HFFc6 (cell line): ENCODE results near the gene ABCC2. TPM values are rescaled to one million over a fixed set of nuclear protein-coding genes. Genes with fewer than 3 reads are reported as not detected.

ENCODE experiments used
- DNase-seq: peaks from one replicate; pipeline ENCODE4 v3.0.0-alpha.2; 2018
- H3K27ac Mint-ChIP-seq: 2 replicates; pipeline ENCODE4 v1.8.0; 2020; ENCODE audit warnings: mild to moderate bottlenecking, mixed read lengths
- H3K27me3 Mint-ChIP-seq: 2 replicates; pipeline ENCODE4 v1.8.0; 2021; ENCODE audit warnings: mild to moderate bottlenecking, moderate library complexity, mixed read lengths; ENCODE audit not compliant: insufficient read depth
- H3K36me3 Mint-ChIP-seq: 2 replicates; pipeline ENCODE4 v1.8.0; 2021; ENCODE audit warnings: low read depth, mixed read lengths
- H3K4me1 Mint-ChIP-seq: 2 replicates; pipeline ENCODE4 v1.8.0; 2020; ENCODE audit warnings: low read depth, mixed read lengths
- H3K4me3 Mint-ChIP-seq: 2 replicates; pipeline ENCODE4 v1.8.0; 2020; ENCODE audit warnings: mild to moderate bottlenecking, moderate library complexity, mixed read lengths
- H3K9me3 Mint-ChIP-seq: 2 replicates; pipeline ENCODE4 v1.8.0; 2020; ENCODE audit warnings: mild to moderate bottlenecking, mixed read lengths
- total RNA-seq, 6 experiments: library from RNA; stranded (reverse); fragmentation: NEBNext Ultra II Directional; extraction: Animal tissue kit (Norgen Biotek cat#: 25700); gene quantifications; 2 replicates in 1 of 6; 3 replicates in 5 of 6; pipeline ENCODE4 v1.2.3, GENCODE V29; 2021
- TF ChIP-seq, protein P1 (sequence below): fragments of 200-600 bp; sonication (generic); IDR thresholded peaks from 2 replicates; pipeline ENCODE4 v1.5.0; 2021; ENCODE audit warnings: antibody characterized with exemption, mild to moderate bottlenecking

ABCC2 gene
- total RNA-seq, 6 experiments from 2014 or later: 0.43 to 1.7 (median 1.1) TPM

DNA sequence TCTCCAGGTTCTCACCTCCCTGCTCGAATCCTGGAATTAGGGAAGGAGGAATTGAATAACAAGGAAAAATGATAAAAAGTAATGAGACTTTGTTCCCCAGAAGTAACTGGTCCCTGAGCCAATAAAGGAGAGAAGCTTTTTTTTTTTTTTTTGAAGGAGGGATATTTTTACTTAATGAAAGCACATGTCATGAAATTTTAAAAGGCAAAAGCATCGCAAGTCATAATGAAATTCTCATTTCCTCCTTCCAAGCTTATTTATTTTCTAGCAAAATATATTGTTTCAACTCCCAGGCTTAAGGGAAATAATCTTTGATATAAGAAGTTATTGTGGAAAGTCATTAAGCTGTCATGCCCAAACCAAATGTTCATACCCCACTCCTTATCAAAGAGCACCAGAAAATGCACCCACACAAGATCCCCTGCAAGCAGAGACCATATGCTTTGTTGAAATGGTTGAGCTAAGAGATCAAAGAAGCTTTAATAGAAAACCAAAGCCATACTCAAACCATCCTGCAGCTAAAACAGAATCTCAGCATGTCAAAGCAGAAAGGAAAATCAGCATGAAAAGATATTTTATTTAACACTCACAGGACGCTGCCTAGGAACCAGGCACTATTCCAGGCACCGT is 16.7 kb upstream of the ABCC2 start:
- Mint-ChIP-seq H3K36me3 (peaks cover 33% of the 10 kb centered on the region), H3K9me3 (peaks cover 4% of the 10 kb centered on the region; the same call in 1 of the 2 replicates), H3K4me1 (peaks cover 45% of the 10 kb centered on the region), H3K27ac (no peak overlapping the region), H3K27me3 (peaks cover 2% of the 10 kb centered on the region; the same call in 1 of the 2 replicates), H3K4me3 (no peak overlapping the region)
- TF ChIP-seq, protein P1, sequence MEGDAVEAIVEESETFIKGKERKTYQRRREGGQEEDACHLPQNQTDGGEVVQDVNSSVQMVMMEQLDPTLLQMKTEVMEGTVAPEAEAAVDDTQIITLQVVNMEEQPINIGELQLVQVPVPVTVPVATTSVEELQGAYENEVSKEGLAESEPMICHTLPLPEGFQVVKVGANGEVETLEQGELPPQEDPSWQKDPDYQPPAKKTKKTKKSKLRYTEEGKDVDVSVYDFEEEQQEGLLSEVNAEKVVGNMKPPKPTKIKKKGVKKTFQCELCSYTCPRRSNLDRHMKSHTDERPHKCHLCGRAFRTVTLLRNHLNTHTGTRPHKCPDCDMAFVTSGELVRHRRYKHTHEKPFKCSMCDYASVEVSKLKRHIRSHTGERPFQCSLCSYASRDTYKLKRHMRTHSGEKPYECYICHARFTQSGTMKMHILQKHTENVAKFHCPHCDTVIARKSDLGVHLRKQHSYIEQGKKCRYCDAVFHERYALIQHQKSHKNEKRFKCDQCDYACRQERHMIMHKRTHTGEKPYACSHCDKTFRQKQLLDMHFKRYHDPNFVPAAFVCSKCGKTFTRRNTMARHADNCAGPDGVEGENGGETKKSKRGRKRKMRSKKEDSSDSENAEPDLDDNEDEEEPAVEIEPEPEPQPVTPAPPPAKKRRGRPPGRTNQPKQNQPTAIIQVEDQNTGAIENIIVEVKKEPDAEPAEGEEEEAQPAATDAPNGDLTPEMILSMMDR: no peak
- no peak for DNase-seq

DNA sequence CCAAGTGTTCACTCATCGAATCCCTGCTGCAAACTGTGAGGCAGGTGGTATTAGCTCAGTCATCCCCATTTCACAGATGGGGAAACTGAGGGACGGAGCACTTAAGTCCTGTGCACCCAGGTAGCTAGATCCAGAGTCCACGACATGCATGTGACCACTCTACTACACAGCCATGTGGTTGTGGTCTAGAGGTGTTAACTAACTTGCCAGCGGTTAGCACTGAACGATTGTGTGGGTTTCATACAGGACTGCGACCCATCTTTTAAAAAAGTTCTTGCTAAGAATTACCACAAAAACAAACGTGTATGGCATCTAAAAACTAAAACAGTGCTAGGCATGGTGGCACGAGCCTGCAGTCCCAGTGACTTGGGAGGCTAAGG is 16.1 kb upstream of the ABCC2 start:
- peaks cover 40% of the 10 kb centered on the region for H3K4me1 Mint-ChIP-seq
- H3K9me3 Mint-ChIP-seq: peaks cover 4% of the 10 kb centered on the region; the same call in 1 of the 2 replicates
- H3K36me3 Mint-ChIP-seq: peaks cover 28% of the 10 kb centered on the region
- H3K27ac Mint-ChIP-seq: no peak overlapping the region
- TF ChIP-seq, protein P1: no peak
- no peak overlapping the region for H3K4me3 Mint-ChIP-seq
- no peak for DNase-seq
- H3K27me3 Mint-ChIP-seq: peaks cover 2% of the 10 kb centered on the region; the same call in 1 of the 2 replicates

DNA sequence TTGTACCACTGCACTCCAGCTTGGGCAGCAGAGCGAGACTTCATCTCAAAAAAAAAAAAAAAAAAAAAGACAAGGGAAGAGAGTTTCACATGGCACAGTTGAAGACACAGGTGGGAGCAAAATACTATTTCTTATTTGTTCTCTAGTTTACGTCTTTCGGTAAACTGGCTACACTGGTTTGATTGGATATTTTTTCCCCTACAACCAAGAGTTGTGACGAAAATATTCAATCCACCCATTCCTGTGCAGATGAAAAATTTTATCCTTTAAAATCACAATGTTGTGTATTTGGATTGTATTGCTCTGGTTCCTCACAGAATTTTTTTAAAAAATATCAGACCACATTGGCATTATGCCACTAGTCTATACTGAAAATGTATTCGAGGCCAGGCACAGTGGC is 14.5 kb upstream of the ABCC2 start:
- Mint-ChIP-seq H3K9me3 (no peaks in the 10 kb centered on the region), H3K36me3 (peaks cover 17% of the 10 kb centered on the region), H3K4me1 (peaks cover 33% of the 10 kb centered on the region), H3K4me3 (no peak overlapping the region), H3K27me3 (peaks cover 2% of the 10 kb centered on the region; the same call in 1 of the 2 replicates), H3K27ac (peak overlapping the region; percentile 85; the same call in 1 of the 2 replicates)
- TF ChIP-seq, protein P1: no peak
- no peak for DNase-seq

DNA sequence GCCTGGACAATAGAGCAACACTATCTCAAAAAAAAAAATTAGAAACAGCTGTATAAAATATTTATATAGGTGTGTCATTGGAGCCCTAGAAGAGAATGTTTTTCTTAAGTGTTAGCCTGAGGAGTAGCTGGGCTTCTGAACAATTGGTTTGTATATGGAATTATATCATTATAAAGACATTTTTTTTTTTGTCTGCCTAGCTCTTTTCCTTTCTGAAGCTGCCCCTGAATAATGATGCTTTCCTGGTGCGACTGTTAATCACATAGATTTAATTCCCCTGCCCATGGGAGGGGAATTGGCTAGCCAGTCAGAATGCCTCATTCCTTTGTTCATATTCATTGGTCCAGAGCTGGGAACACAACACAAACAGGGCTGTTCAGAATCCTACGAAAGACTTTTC is 13.9 kb upstream of the ABCC2 start:
- Mint-ChIP-seq H3K27me3 (peaks cover 2% of the 10 kb centered on the region; the same call in 1 of the 2 replicates), H3K9me3 (no peaks in the 10 kb centered on the region), H3K27ac (peak overlapping the region; percentile 85), H3K4me3 (peak overlapping the region; percentile 41; the same call in 1 of the 2 replicates), H3K36me3 (peaks cover 13% of the 10 kb centered on the region), H3K4me1 (peaks cover 30% of the 10 kb centered on the region)
- DNase-seq: no peak
- TF ChIP-seq, protein P1: no peak

DNA sequence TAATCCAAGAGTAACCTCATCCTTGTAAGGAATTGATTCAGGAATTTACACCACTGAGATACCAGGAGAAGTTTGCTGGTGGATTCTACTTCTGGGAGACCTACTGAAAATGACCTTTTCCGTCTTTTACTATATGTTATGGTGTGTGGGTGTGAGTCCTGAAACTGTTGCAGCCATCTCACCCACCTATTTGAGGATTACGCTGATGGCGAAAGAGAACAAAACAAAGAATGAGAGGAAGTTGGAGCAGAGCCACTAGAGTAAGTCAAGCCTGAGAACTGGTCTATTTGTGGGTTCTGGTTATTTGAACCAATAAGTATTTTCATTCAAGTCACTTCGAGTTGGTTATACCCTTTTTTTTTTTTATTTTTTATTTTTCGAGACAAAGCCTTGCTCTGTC is 12.7 kb upstream of the ABCC2 start:
- Mint-ChIP-seq H3K4me1 (peaks cover 21% of the 10 kb centered on the region), H3K9me3 (no peaks in the 10 kb centered on the region), H3K27me3 (peaks cover 2% of the 10 kb centered on the region; the same call in 1 of the 2 replicates), H3K27ac (peak overlapping the region; percentile 85; the same call in 1 of the 2 replicates), H3K36me3 (peaks cover 1% of the 10 kb centered on the region), H3K4me3 (peak overlapping the region; percentile 41; the same call in 1 of the 2 replicates)
- no peak for DNase-seq
- TF ChIP-seq, protein P1: no peak
